Measurements from ENCODE around the gene RHCG.

DNA sequence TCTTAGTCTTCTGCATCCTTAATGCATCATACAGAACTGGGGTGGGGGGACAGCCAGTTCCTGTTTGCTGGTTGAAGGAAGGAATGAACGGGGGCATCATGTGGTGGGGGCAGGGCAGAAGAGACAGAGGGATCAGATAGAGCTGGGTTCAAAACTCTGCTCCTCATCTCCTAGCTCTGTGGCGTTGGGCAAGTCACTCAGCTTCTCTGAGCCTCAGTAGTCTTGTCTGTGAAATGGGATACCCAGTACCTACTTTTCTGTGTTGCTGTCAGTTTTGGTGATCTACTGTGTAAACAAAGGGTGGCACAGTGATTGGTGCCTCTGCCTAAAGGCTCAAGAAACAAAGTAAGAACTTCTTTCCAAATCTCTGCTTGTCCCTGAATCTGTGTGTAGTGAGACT lies 36.3 kb downstream of the RHCG start:
- TF ChIP-seq, protein P1, sequence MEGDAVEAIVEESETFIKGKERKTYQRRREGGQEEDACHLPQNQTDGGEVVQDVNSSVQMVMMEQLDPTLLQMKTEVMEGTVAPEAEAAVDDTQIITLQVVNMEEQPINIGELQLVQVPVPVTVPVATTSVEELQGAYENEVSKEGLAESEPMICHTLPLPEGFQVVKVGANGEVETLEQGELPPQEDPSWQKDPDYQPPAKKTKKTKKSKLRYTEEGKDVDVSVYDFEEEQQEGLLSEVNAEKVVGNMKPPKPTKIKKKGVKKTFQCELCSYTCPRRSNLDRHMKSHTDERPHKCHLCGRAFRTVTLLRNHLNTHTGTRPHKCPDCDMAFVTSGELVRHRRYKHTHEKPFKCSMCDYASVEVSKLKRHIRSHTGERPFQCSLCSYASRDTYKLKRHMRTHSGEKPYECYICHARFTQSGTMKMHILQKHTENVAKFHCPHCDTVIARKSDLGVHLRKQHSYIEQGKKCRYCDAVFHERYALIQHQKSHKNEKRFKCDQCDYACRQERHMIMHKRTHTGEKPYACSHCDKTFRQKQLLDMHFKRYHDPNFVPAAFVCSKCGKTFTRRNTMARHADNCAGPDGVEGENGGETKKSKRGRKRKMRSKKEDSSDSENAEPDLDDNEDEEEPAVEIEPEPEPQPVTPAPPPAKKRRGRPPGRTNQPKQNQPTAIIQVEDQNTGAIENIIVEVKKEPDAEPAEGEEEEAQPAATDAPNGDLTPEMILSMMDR (conservative IDR thresholded peaks at IDR 0.05 in 1 of 2, IDR thresholded peaks at IDR 0.05 in 1 of 2; ENCODE audit: low read depth in 1 of 2, low read length in 2 of 2), result no peak
- no peak for TF ChIP-seq EZH2 (IDR thresholded peaks at IDR 0.05; ENCODE audit: low read length, missing control alignments)
